H54 (cell line): Measurements from ENCODE around the gene ZNF140.

Source experiments
- DNase-seq: peaks from one replicate; pipeline ENCODE4 v3.0.0; 2011; ENCODE audit warnings: low spot score, mixed read lengths; ENCODE audit not compliant: insufficient read length
- FAIRE-seq: peaks from 3 replicates; lab custom pipeline; 2011; peaks lifted over from hg19 to GRCh38; lab: Jason Lieb, UNC
- POLR2A ChIP-seq: IDR thresholded peaks from 2 replicates; pipeline ENCODE4 v1.6.1; 2011; ENCODE audit warnings: low read depth, mild to moderate bottlenecking, low read length

ZNF140 gene

GRCh38 chr12:133080368-133081158 is at the start of gene ZNF140:
Gene ZNF140, plus strand, starts transcription at chr12:133080923. Its CDS starts 398 bp downstream, at chr12:133081321.
- peak; percentile 66 for DNase-seq
- no peak for FAIRE-seq

GRCh38 chr12:133037207-133038005 is 43.3 kb upstream of the ZNF140 start, which contains the start of gene ZNF84:
Gene ZNF84, plus strand, starts transcription at chr12:133037509. Its CDS starts 3,959 bp downstream, at chr12:133041468.
- FAIRE-seq (peak; percentile 99), DNase-seq (peak; percentile 84)
- peak; percentile 47; the same call in 1 of the 2 replicates for TF ChIP-seq POLR2A

More at GRCh38 chr12:133080368-133081158, at the start of gene ZNF140:
- peak; percentile 44; the same call in 1 of the 2 replicates for TF ChIP-seq POLR2A

GRCh38 chr12:133038118-133038709 is 42.5 kb upstream of the ZNF140 start:
- TF ChIP-seq POLR2A: no peak
- FAIRE-seq (no peak), DNase-seq (no peak)

GRCh38 chr12:133046698-133047097 is 34.0 kb upstream of the ZNF140 start:
- DNase-seq (no peak), FAIRE-seq (no peak)
- TF ChIP-seq POLR2A: no peak

GRCh38 chr12:133057446-133057845 is 23.3 kb upstream of the ZNF140 start:
- TF ChIP-seq POLR2A: no peak
- peak; percentile 43 for FAIRE-seq

GRCh38 chr12:133058203-133059113 is 22.3 kb upstream of the ZNF140 start:
- no peak for TF ChIP-seq POLR2A
- no peak for DNase-seq
- FAIRE-seq: peak; percentile 23

More at GRCh38 chr12:133057446-133057845, 23.3 kb upstream of the ZNF140 start:
- DNase-seq: no peak

- FAIRE-seq (no peak), DNase-seq (no peak)
- no peak for TF ChIP-seq POLR2A
Measured at GRCh38 chr12:133061954-133062353, 18.8 kb upstream of the ZNF140 start.

GRCh38 chr12:133063556-133063955 is 17.2 kb upstream of the ZNF140 start:
- TF ChIP-seq POLR2A: no peak
- FAIRE-seq: no peak

GRCh38 chr12:133073836-133074235 is 6.9 kb upstream of the ZNF140 start:
- FAIRE-seq (no peak), DNase-seq (no peak)
- no peak for TF ChIP-seq POLR2A

More at GRCh38 chr12:133063556-133063955, 17.2 kb upstream of the ZNF140 start:
- DNase-seq: no peak

- no peak for TF ChIP-seq POLR2A
- peak; percentile 58 for DNase-seq
- FAIRE-seq: peak; percentile 95
Measured at GRCh38 chr12:133080026-133080367, 726 bp upstream of the ZNF140 start.

GRCh38 chr12:133081159-133081780 is 547 bp downstream of the ZNF140 start:
- no peak for FAIRE-seq
- TF ChIP-seq POLR2A: no peak
- peak; percentile 7 for DNase-seq

GRCh38 chr12:133083345-133083744 is 2.6 kb downstream of the ZNF140 start:
- no peak for TF ChIP-seq POLR2A
- DNase-seq: no peak
- no peak for FAIRE-seq

- FAIRE-seq (no peak), DNase-seq (no peak)
- no peak for TF ChIP-seq POLR2A
Measured at GRCh38 chr12:133105620-133106019, 24.9 kb downstream of the ZNF140 start.
